Panc1 (cell line): ENCODE data around the gene R3HDM2.

Source experiments
- POLR2AphosphoS5 ChIP-seq: IDR thresholded peaks from 2 replicates; pipeline ENCODE4 v1.6.1; 2012; ENCODE audit warnings: mild to moderate bottlenecking, low read depth, low read length, moderate library complexity
- TCF7L2 ChIP-seq: IDR thresholded peaks from 2 replicates; pipeline ENCODE4 v1.6.1; 2011; ENCODE audit warnings: mild to moderate bottlenecking, low read depth, low read length, inconsistent platforms
- TF ChIP-seq, protein P1 (sequence below), 2 experiments: IDR thresholded peaks; 2 replicates each; pipeline ENCODE4 v1.6.1; 2011 to 2012; ENCODE audit warnings: low read depth in 2 of 2, control low read depth in 1 of 2, low read length in 1 of 2, mild to moderate bottlenecking in 1 of 2, moderate library complexity in 1 of 2; ENCODE audit not compliant: insufficient read depth in 1 of 2
- TF ChIP-seq, protein P2 (sequence below): fragments of 450-650 bp; IDR thresholded peaks from 2 replicates; pipeline ENCODE4 v1.5.1; 2017; ENCODE audit warnings: mild to moderate bottlenecking

DNA sequence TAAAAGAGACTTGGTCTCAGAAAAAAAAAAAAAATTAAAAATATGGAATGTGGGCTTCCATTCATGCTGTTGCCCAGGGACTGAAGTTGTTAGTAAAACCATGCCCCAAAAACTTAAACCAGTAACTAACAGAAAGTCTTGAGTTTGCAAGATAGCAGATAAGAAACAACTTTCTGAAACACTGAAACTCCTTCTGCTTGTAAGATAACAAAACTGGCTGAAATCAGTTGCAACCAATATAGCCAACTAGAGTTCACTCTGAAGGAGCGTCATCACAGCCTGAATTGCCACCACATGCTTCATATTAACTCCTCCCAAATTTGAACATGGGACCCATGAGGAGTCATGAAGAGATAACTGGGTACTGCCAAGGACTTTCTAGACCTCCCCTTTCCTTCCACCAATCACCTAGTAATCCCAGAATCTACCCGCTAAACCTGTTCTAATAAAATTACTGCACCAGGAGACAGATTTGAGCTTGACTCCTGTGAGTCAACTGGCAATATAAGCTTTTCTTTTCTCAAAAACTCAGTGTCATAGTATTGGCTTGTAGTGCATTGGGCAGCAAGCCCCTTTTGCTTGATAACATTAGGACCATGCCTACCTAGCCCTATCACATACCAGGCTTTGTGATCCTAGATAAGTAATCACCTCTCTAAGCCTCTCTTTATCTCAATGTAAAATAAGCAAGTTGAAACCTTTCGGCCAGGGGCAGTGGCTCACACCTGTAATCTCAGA is 53.6 kb downstream of the R3HDM2 start:
- TF ChIP-seq, protein P1, sequence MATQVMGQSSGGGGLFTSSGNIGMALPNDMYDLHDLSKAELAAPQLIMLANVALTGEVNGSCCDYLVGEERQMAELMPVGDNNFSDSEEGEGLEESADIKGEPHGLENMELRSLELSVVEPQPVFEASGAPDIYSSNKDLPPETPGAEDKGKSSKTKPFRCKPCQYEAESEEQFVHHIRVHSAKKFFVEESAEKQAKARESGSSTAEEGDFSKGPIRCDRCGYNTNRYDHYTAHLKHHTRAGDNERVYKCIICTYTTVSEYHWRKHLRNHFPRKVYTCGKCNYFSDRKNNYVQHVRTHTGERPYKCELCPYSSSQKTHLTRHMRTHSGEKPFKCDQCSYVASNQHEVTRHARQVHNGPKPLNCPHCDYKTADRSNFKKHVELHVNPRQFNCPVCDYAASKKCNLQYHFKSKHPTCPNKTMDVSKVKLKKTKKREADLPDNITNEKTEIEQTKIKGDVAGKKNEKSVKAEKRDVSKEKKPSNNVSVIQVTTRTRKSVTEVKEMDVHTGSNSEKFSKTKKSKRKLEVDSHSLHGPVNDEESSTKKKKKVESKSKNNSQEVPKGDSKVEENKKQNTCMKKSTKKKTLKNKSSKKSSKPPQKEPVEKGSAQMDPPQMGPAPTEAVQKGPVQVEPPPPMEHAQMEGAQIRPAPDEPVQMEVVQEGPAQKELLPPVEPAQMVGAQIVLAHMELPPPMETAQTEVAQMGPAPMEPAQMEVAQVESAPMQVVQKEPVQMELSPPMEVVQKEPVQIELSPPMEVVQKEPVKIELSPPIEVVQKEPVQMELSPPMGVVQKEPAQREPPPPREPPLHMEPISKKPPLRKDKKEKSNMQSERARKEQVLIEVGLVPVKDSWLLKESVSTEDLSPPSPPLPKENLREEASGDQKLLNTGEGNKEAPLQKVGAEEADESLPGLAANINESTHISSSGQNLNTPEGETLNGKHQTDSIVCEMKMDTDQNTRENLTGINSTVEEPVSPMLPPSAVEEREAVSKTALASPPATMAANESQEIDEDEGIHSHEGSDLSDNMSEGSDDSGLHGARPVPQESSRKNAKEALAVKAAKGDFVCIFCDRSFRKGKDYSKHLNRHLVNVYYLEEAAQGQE (IDR thresholded peaks at IDR 0.05; ENCODE audit: insufficient read depth in 1 of 2, low read depth in 2 of 2, low read length in 1 of 2) = no peak
- TF ChIP-seq, protein P2, sequence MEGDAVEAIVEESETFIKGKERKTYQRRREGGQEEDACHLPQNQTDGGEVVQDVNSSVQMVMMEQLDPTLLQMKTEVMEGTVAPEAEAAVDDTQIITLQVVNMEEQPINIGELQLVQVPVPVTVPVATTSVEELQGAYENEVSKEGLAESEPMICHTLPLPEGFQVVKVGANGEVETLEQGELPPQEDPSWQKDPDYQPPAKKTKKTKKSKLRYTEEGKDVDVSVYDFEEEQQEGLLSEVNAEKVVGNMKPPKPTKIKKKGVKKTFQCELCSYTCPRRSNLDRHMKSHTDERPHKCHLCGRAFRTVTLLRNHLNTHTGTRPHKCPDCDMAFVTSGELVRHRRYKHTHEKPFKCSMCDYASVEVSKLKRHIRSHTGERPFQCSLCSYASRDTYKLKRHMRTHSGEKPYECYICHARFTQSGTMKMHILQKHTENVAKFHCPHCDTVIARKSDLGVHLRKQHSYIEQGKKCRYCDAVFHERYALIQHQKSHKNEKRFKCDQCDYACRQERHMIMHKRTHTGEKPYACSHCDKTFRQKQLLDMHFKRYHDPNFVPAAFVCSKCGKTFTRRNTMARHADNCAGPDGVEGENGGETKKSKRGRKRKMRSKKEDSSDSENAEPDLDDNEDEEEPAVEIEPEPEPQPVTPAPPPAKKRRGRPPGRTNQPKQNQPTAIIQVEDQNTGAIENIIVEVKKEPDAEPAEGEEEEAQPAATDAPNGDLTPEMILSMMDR = no peak
- no peak for TF ChIP-seq POLR2AphosphoS5
- no peak for TF ChIP-seq TCF7L2
